Keratinocyte (primary cell): Measurements from ENCODE around the gene PTGR2. TPM values are rescaled to one million over a fixed set of nuclear protein-coding genes. Genes with fewer than 3 reads are reported as not detected.
"Not testable (repeated sequence)": the region's sequence is repeated elsewhere in the genome, so short reads cannot be mapped to it uniquely, and the experiment has no call there.

Source experiments
- DNase-seq: peaks from one replicate; pipeline ENCODE4 v3.0.0-alpha.2; 2011; ENCODE audit warnings: low read depth, missing footprints, low spot score
- FAIRE-seq: peaks from 2 replicates; lab custom pipeline; 2011; peaks lifted over from hg19 to GRCh38; lab: Jason Lieb, UNC
- H2AFZ ChIP-seq: 2 replicates; pipeline ENCODE4 v1.6.0; 2012; ENCODE audit warnings: low read length, control low read depth, inconsistent platforms; ENCODE audit not compliant: control insufficient read depth
- H3K27ac ChIP-seq: 2 replicates; pipeline ENCODE4 v1.5.1; 2011; ENCODE audit warnings: low read length; ENCODE audit not compliant: control insufficient read depth, insufficient read depth
- H3K27me3 ChIP-seq: 3 replicates; pipeline ENCODE4 v1.6.0; 2011; ENCODE audit warnings: low read length; ENCODE audit not compliant: control insufficient read depth, insufficient read depth; ENCODE audit errors: extremely low read depth
- H3K36me3 ChIP-seq, 2 experiments: 2 replicates in 1 of 2; 3 replicates in 1 of 2; pipeline ENCODE4 v1.5.1; 2011; ENCODE audit warnings: low read length in 2 of 2, mild to moderate bottlenecking in 1 of 2; ENCODE audit not compliant: control insufficient read depth in 2 of 2, insufficient read depth in 2 of 2; ENCODE audit errors: extremely low read depth in 1 of 2
- H3K4me1 ChIP-seq: 3 replicates; pipeline ENCODE4 v1.5.1; 2011; ENCODE audit warnings: low read length; ENCODE audit not compliant: control insufficient read depth, insufficient read depth; ENCODE audit errors: extremely low read depth
- H3K4me2 ChIP-seq: 3 replicates; pipeline ENCODE4 v1.6.0; 2011; ENCODE audit warnings: low read depth, low read length; ENCODE audit not compliant: control insufficient read depth, insufficient read depth; ENCODE audit errors: extremely low read depth
- H3K4me3 ChIP-seq, 3 experiments: fragments of 200-600 bp in 1 of 3; sonication (generic) in 1 of 3; 2 replicates in 2 of 3; 3 replicates in 1 of 3; pipeline ENCODE4 v1.5.1; 2011 to 2016; ENCODE audit warnings: low read length in 3 of 3, mild to moderate bottlenecking in 3 of 3, control low read depth in 2 of 3, inconsistent platforms in 1 of 3, low read depth in 1 of 3, mixed read lengths in 1 of 3, mixed run types in 1 of 3, moderate library complexity in 1 of 3; ENCODE audit not compliant: control insufficient read depth in 2 of 3, insufficient read depth in 2 of 3; ENCODE audit errors: extremely low read depth in 1 of 3
- H3K79me2 ChIP-seq: 2 replicates; pipeline ENCODE4 v1.6.0; 2012; ENCODE audit warnings: low read length; ENCODE audit not compliant: control insufficient read depth, insufficient read depth
- H3K9ac ChIP-seq: 3 replicates; pipeline ENCODE4 v1.6.0; 2011; ENCODE audit warnings: low read length; ENCODE audit not compliant: control insufficient read depth, insufficient read depth; ENCODE audit errors: extremely low read depth
- H3K9me1 ChIP-seq: 3 replicates; pipeline ENCODE4 v1.6.0; 2011; ENCODE audit warnings: low read length; ENCODE audit not compliant: control insufficient read depth, insufficient read depth; ENCODE audit errors: extremely low read depth
- H3K9me3 ChIP-seq: 2 replicates; pipeline ENCODE4 v1.5.1; 2012; ENCODE audit warnings: low read depth, low read length; ENCODE audit not compliant: control insufficient read depth
- H4K20me1 ChIP-seq: 3 replicates; pipeline ENCODE4 v1.6.0; 2011; ENCODE audit warnings: low read length; ENCODE audit not compliant: control insufficient read depth, insufficient read depth; ENCODE audit errors: extremely low read depth
- CTCF ChIP-seq, 3 experiments: IDR thresholded peaks in 1 of 3; conservative IDR thresholded peaks in 1 of 3; optimal IDR thresholded peaks in 1 of 3; 2 replicates in 2 of 3; 3 replicates in 1 of 3; pipeline versions ENCODE3 to v1.5.1; 2011; ENCODE audit warnings: low read length in 3 of 3, mild to moderate bottlenecking in 3 of 3, moderate library complexity in 2 of 3, control low read depth in 1 of 3, inconsistent platforms in 1 of 3; ENCODE audit not compliant: insufficient read depth in 2 of 3; ENCODE audit errors: extremely low read depth in 1 of 3
- EZH2 ChIP-seq: IDR thresholded peaks from one replicate; pipeline ENCODE4 v1.6.1; 2012; ENCODE audit warnings: inconsistent platforms, mild to moderate bottlenecking, low read length, moderate library complexity
- dilution Hi-C: fragments of 300-500 bp; cut with MboI; formaldehyde crosslinking; loops from one replicate; pipeline ENCODE4 v1.7.0; 2020; ENCODE audit warnings: low sequenced_read_pairs; ENCODE audit not compliant: extremely low pct_ligation_motif_present
- polyA plus RNA-seq, 5 experiments: library from polyadenylated mRNA; depleted of rRNA in 3 of 5; stranded (reverse) in 3 of 5; stranded (forward) in 1 of 5; unstranded in 1 of 5; fragments of >200 nt; gene quantifications; 1 replicate in 1 of 5; 2 replicates in 3 of 5; 3 replicates in 1 of 5; pipeline versions ENCODE4 v1.2.1 to v1.2.3, GENCODE V29; 2011 to 2012; ENCODE audit warnings: missing spikeins in 2 of 5, low read depth in 1 of 5, low replicate concordance in 1 of 5

The PTGR2 gene
- polyA plus RNA-seq, 1 donor (not counting 4 experiments of a cell fraction or from before 2014, with no cell fraction given): 19.5 TPM

GRCh38 chr14:73913256-73913655 is 61.6 kb downstream of the PTGR2 start:
- peaks cover 3% of the 10 kb centered on the region for H4K20me1 ChIP-seq
- no peaks in the 10 kb centered on the region for H3K27me3 ChIP-seq
- FAIRE-seq (no peak), DNase-seq (no peak)
- dilution Hi-C loops: no loop called here
- no peak overlapping the region for H3K9ac ChIP-seq
- no peak overlapping the region for H3K27ac ChIP-seq
- no peak overlapping the region for H2AFZ ChIP-seq
- no peak for TF ChIP-seq CTCF (optimal IDR thresholded peaks at IDR 0.05 in 1 of 3, IDR thresholded peaks at IDR 0.05 in 1 of 3, conservative IDR thresholded peaks at IDR 0.05 in 1 of 3; ENCODE audit: extremely low read depth in 1 of 3, insufficient read depth in 2 of 3, low read length in 3 of 3)
- no peak for TF ChIP-seq EZH2
- peaks cover 2% of the 10 kb centered on the region for H3K4me1 ChIP-seq
- H3K9me3 ChIP-seq: no peaks in the 10 kb centered on the region
- H3K9me1 ChIP-seq: peaks cover 2% of the 10 kb centered on the region
- H3K4me2 ChIP-seq: no peak overlapping the region
- peaks cover 30% of the 10 kb centered on the region for H3K79me2 ChIP-seq
- H3K36me3 ChIP-seq: peaks cover 24 to 30% of the 10 kb centered on the region in 2 experiments
- H3K4me3 ChIP-seq: no peak overlapping the region

DNA sequence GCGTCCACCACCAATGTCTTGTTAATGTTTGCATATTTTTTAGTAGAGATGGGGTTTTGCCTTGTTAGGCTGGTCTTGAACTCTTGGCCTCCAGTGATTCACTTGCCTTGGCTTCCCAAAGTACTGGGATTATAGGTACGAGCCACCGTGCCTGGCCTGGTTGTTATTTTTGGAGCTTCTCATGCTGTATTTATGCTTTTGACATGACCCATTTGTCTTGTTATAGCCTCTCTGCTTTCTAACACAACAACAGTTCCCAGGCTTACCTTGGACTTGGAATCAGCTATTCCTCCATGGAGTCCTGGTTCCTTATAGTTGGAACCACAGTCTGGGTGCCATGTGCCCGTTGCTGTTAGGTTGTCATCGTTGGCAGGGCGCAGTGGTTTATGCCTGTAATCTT is 64.7 kb downstream of the PTGR2 start:
- FAIRE-seq (no peak), DNase-seq (no peak)
- Histone ChIP-seq H3K27me3 (no peaks in the 10 kb centered on the region), H3K4me3 (no peak overlapping the region), H4K20me1 (peaks cover 7% of the 10 kb centered on the region), H3K79me2 (peaks cover 24% of the 10 kb centered on the region), H3K9me1 (peaks cover 2% of the 10 kb centered on the region), H2AFZ (no peak overlapping the region), H3K9me3 (no peaks in the 10 kb centered on the region), H3K4me2 (no peak overlapping the region), H3K36me3 (peaks cover 21 to 25% of the 10 kb centered on the region in 2 experiments), H3K4me1 (peaks cover 2% of the 10 kb centered on the region), H3K27ac (no peak overlapping the region), H3K9ac (no peak overlapping the region)
- dilution Hi-C loops: no loop called here
- TF ChIP-seq CTCF (optimal IDR thresholded peaks at IDR 0.05 in 1 of 3, IDR thresholded peaks at IDR 0.05 in 1 of 3, conservative IDR thresholded peaks at IDR 0.05 in 1 of 3; ENCODE audit: extremely low read depth in 1 of 3, insufficient read depth in 2 of 3, low read length in 3 of 3) (no peak), EZH2 (no peak)

DNA sequence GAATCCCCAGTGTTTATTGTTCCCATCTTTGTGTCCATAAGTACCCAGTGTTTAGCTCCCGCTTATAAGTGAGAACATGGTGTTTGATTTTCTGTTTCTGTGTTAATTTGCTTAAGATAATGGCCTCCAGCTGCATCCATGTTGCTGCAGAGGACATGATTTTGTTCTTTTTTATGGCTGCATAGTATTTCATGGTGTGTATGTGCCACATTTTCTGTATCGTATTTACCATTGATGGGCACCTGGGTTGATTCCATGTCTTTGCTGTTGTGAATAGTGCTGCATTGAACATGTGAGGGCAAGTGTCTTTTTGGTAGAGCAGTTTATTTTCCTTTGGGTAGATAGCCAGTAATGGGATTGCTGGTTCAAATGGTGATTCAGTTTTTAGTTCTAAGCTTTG is 67.8 kb downstream of the PTGR2 start:
- FAIRE-seq, H3K27ac ChIP-seq, H4K20me1 ChIP-seq, DNase-seq, H2AFZ ChIP-seq, H3K4me1 ChIP-seq, H3K4me2 ChIP-seq, H3K9ac ChIP-seq, H3K9me1 ChIP-seq, H3K9me3 ChIP-seq, H3K4me3 ChIP-seq, dilution Hi-C loops, H3K27me3 ChIP-seq: not testable (repeated sequence)
- Histone ChIP-seq H3K79me2 (peaks cover 20% of the 10 kb centered on the region), H3K36me3 (peaks cover 26 to 46% of the 10 kb centered on the region in 2 experiments)
